HG02571 (cell line): Measurements from ENCODE around the gene USP9X.
"Not testable (repeated sequence)": the region's sequence is repeated elsewhere in the genome, so short reads cannot be mapped to it uniquely, and the experiment has no call there.

Experiments
- ATAC-seq: cut with Tn5 transposase; IDR thresholded peaks from one replicate; pipeline ENCODE4 v1.9.1; 2021; ENCODE audit warnings: mild to moderate bottlenecking, moderate library complexity; ENCODE audit not compliant: unreplicated experiment

USP9X gene

DNA sequence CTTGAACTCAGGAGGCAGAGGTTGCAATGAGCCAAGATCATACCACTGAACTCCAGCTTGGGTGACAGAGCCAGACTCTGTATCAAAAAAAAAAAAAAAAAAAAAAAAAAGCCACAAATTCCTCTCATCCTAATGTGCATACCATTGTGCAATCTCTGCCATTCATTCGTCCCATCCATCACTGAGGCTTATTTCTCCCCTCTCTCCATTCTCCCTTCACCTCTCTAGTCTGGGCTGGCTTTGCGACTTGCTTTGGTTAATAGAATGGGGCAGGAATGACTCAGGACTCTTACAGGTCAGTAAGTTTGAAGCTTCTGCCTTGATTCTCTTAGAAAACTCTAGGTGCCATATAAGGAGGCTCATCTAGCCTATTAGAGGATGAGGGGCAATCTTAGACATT is 188.4 kb downstream of the USP9X start:
- ATAC-seq = no peak

DNA sequence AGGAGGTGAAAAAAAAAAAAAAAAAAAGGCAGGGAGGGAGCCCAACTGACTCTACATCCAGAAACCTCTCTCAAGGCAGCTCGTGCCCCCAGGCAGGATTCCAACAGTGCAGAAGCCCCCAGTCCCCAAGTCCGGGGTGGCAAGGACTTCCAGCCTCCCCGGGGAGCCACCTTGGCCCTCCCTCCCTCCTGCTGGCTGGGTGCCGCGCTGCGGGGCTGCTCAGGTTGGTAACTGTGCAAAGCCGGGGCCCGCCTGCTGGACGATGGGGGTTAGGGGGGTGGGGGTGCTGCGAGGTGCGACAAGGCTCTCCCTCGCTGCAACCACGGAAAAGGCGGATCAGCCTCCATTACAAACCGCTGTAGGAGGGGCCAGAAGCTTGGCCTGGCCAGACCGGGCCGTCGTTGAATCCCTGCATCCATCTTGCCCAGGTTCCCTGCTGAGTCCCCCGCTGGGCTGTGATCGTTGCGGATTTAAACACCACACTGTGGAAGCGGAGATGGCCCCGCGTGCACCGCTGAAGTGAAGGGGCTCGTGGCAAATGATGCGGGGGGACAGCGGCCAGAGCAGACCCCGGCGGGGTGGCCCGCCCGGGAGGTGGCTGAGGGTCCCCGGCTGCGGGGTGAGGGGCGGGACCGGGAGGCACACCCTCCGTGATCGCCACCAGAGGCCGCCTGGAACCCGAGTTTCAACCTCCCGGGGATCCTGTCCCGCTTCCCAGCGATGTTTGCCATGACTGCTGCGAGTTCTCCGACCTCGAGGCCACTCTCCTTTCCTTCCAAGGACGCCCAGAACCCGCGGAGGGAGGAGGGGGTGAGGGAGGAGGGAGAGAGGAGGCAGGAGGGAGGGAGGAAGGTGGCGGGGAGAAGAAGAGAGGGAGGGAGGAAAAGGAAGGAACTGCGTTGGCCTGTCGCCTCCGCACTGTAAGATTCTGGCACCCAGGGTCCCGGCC is 190.7 kb downstream of the USP9X start:
- peak; percentile 61 for ATAC-seq

- ATAC-seq = no peak
Measured at GRCh38 chrX:41276661-41277506, 191.6 kb downstream of the USP9X start.

GRCh38 chrX:41282307-41282706 is 197.1 kb downstream of the USP9X start:
- not testable (repeated sequence) for ATAC-seq

DNA sequence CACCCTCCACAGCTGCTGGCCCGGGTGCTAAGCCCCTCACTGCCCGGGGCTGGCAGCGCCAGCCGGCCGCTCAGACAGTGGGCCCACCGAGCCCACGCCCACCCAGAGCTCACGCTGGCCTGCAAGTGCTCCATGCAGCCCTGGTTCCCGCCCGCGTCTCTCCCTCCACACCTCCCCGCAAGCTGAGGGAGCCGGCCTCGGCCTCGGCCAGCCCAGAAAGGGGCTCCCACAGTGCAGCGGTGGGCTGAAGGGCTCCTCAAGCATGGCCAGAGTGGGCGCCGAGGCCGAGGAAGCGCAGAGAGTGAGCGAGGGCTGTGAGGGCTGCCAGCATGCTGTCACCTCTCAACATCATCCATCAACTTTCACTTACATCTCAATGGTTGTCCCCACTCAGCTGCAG is 200.7 kb downstream of the USP9X start:
- not testable (repeated sequence) for ATAC-seq
